KMS-11 (cell line): ENCODE results near the gene KCNH8.

Experiments
- H2AFZ ChIP-seq: fragments of 200-600 bp; sonication (generic); 2 replicates; pipeline ENCODE4 v1.6.1; 2016; ENCODE audit warnings: antibody characterized with exemption, mixed run types, low read depth
- H3K27ac ChIP-seq: fragments of 200-600 bp; sonication (generic); 2 replicates; pipeline ENCODE4 v1.6.1; 2016; ENCODE audit warnings: mild to moderate bottlenecking, mixed run types
- H3K27me3 ChIP-seq: fragments of 200-600 bp; sonication (generic); 2 replicates; pipeline ENCODE4 v1.6.1; 2017; ENCODE audit warnings: mild to moderate bottlenecking, low read depth, mixed run types, moderate library complexity; ENCODE audit not compliant: insufficient read depth
- H3K36me3 ChIP-seq: fragments of 200-600 bp; sonication (generic); 2 replicates; pipeline ENCODE4 v1.6.1; 2017; ENCODE audit warnings: mild to moderate bottlenecking, mixed run types; ENCODE audit not compliant: insufficient read depth
- H3K4me1 ChIP-seq: fragments of 200-600 bp; sonication (generic); 2 replicates; pipeline ENCODE4 v1.6.1; 2016; ENCODE audit warnings: mild to moderate bottlenecking, low read depth, mixed run types; ENCODE audit not compliant: poor library complexity, severe bottlenecking
- H3K4me2 ChIP-seq: fragments of 200-600 bp; sonication (generic); 2 replicates; pipeline ENCODE4 v1.7.0; 2016; ENCODE audit warnings: mild to moderate bottlenecking, mixed run types
- H3K4me3 ChIP-seq: fragments of 200-600 bp; sonication (generic); IDR thresholded peaks from 2 replicates; pipeline ENCODE4 v1.6.1; 2017; ENCODE audit warnings: low read depth, low read length, mixed read lengths; ENCODE audit not compliant: insufficient read depth
- H3K79me2 ChIP-seq: fragments of 200-600 bp; sonication (generic); 2 replicates; pipeline ENCODE4 v1.6.1; 2016; ENCODE audit warnings: low read depth, mixed run types; ENCODE audit not compliant: insufficient read depth
- H3K9ac ChIP-seq: fragments of 200-600 bp; sonication (generic); 2 replicates; pipeline ENCODE4 v1.6.1; 2016; ENCODE audit warnings: mild to moderate bottlenecking, mixed run types
- H4K20me1 ChIP-seq: fragments of 200-600 bp; sonication (generic); 2 replicates; pipeline ENCODE4 v1.6.1; 2016; ENCODE audit warnings: mild to moderate bottlenecking, mixed run types; ENCODE audit not compliant: insufficient read depth
- CTCF ChIP-seq: fragments of 200-600 bp; sonication (generic); conservative IDR thresholded peaks from 2 replicates; pipeline ENCODE4 v1.6.1; 2017; ENCODE audit warnings: low read depth, mild to moderate bottlenecking, antibody characterized with exemption, low read length, moderate library complexity, mixed read lengths

KCNH8 gene

DNA sequence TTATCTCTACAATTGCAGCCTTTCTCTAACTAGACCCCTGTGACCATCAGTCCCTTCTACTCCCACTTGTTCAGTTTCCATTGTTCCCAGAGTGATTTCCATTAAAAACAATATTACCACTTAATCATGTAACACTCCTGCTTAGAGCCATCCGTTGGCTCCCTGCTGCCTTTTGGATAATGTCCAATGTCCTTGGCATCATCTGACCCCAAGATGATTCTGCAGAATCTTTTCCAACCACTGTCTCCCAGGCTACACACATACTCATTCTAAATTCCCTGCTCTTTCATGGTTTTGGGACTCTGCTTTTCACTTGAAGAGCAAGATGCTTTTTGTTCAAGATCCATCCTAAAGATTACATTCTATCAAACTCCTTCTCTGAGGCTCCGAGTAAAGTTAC is 7.1 kb downstream of the KCNH8 start:
- Histone ChIP-seq H3K79me2 (no peaks in the 10 kb centered on the region), H3K4me3 (no peak overlapping the region), H3K27ac (no peak overlapping the region), H2AFZ (no peak overlapping the region), H3K4me2 (no peak overlapping the region), H3K36me3 (no peaks in the 10 kb centered on the region), H3K9ac (no peak overlapping the region), H3K27me3 (no peaks in the 10 kb centered on the region), H4K20me1 (no peaks in the 10 kb centered on the region), H3K4me1 (no peaks in the 10 kb centered on the region)
- no peak for TF ChIP-seq CTCF

GRCh38 chr3:19159966-19160635 is 11.8 kb downstream of the KCNH8 start:
- Histone ChIP-seq H3K36me3 (no peaks in the 10 kb centered on the region), H2AFZ (no peak overlapping the region), H3K4me2 (no peak overlapping the region), H3K27me3 (no peaks in the 10 kb centered on the region), H3K9ac (no peak overlapping the region), H3K4me1 (no peaks in the 10 kb centered on the region), H4K20me1 (no peaks in the 10 kb centered on the region), H3K79me2 (no peaks in the 10 kb centered on the region), H3K27ac (no peak overlapping the region), H3K4me3 (no peak overlapping the region)
- no peak for TF ChIP-seq CTCF

- Histone ChIP-seq H3K36me3 (no peaks in the 10 kb centered on the region), H3K4me3 (no peak overlapping the region), H3K9ac (no peak overlapping the region), H4K20me1 (no peaks in the 10 kb centered on the region), H3K27me3 (no peaks in the 10 kb centered on the region), H3K27ac (no peak overlapping the region), H2AFZ (no peak overlapping the region), H3K79me2 (no peaks in the 10 kb centered on the region), H3K4me2 (no peak overlapping the region), H3K4me1 (no peaks in the 10 kb centered on the region)
- no peak for TF ChIP-seq CTCF
These were observed 17.3 kb downstream of the KCNH8 start for GRCh38 chr3:19165654-19166053.

GRCh38 chr3:19171794-19172193 is 23.5 kb downstream of the KCNH8 start:
- H3K9ac ChIP-seq, result no peak overlapping the region
- no peak overlapping the region for H2AFZ ChIP-seq
- no peak for TF ChIP-seq CTCF
- no peak overlapping the region for H3K4me3 ChIP-seq
- H3K27ac ChIP-seq, result no peak overlapping the region
- H4K20me1 ChIP-seq, result no peaks in the 10 kb centered on the region
- H3K79me2 ChIP-seq, result no peaks in the 10 kb centered on the region
- no peaks in the 10 kb centered on the region for H3K27me3 ChIP-seq
- H3K4me2 ChIP-seq, result no peak overlapping the region
- H3K36me3 ChIP-seq, result no peaks in the 10 kb centered on the region
- H3K4me1 ChIP-seq, result no peaks in the 10 kb centered on the region
